Measurements from ENCODE around the gene RANBP3L.
"Not testable (repeated sequence)": the region's sequence is repeated elsewhere in the genome, so short reads cannot be mapped to it uniquely, and the experiment has no call there.

Gene RANBP3L

GRCh38 chr5:36301858-36302603, at the start of gene RANBP3L:
TSS of gene RANBP3L (minus strand) at chr5:36301902. CDS start at chr5:36301416, 486 bp downstream.
- DNase-seq = no peak

GRCh38 chr5:36346896-36347690, 45.4 kb upstream of the RANBP3L start:
- no peak for DNase-seq

GRCh38 chr5:36344899-36345298, 43.2 kb upstream of the RANBP3L start:
- DNase-seq = no peak

GRCh38 chr5:36341720-36342119, 40.0 kb upstream of the RANBP3L start:
- not testable (repeated sequence) for DNase-seq

- DNase-seq = no peak
These were observed 35.9 kb upstream of the RANBP3L start for GRCh38 chr5:36337597-36337996.

- no peak for DNase-seq
These were observed 32.6 kb upstream of the RANBP3L start for GRCh38 chr5:36334315-36334714.

GRCh38 chr5:36332720-36333119, 31.0 kb upstream of the RANBP3L start:
- DNase-seq = not testable (repeated sequence)

GRCh38 chr5:36325196-36325595, 23.5 kb upstream of the RANBP3L start:
- no peak for DNase-seq

GRCh38 chr5:36323926-36324781, 22.5 kb upstream of the RANBP3L start:
- DNase-seq = peak; percentile 15

- DNase-seq = no peak
These were observed 11.4 kb upstream of the RANBP3L start for GRCh38 chr5:36312953-36313672.

- no peak for DNase-seq
These were observed 10.3 kb upstream of the RANBP3L start for GRCh38 chr5:36311956-36312355.

GRCh38 chr5:36310138-36310537, 8.4 kb upstream of the RANBP3L start:
- no peak for DNase-seq

- DNase-seq = peak; percentile 85
These were observed 4.0 kb upstream of the RANBP3L start for GRCh38 chr5:36305571-36306326.

GRCh38 chr5:36304095-36304805, 2.5 kb upstream of the RANBP3L start:
- DNase-seq = no peak

GRCh38 chr5:36300927-36301540, 668 bp downstream of the RANBP3L start:
- no peak for DNase-seq

- DNase-seq = no peak
These were observed 1.3 kb downstream of the RANBP3L start for GRCh38 chr5:36300191-36300926.

- no peak for DNase-seq
These were observed 3.1 kb downstream of the RANBP3L start for GRCh38 chr5:36298552-36298951.

- DNase-seq = no peak
These were observed 4.0 kb downstream of the RANBP3L start for GRCh38 chr5:36297653-36298052.

- no peak for DNase-seq
These were observed 15.7 kb downstream of the RANBP3L start for GRCh38 chr5:36285837-36286615.
